ENCODE results near the gene BMERB1. TPM values are rescaled to one million over a fixed set of nuclear protein-coding genes. Genes with fewer than 3 reads are reported as not detected.

Gene BMERB1
- total RNA-seq, 4 donors from 2014 or later = 75.6 to 103 (median 92.9) TPM

DNA sequence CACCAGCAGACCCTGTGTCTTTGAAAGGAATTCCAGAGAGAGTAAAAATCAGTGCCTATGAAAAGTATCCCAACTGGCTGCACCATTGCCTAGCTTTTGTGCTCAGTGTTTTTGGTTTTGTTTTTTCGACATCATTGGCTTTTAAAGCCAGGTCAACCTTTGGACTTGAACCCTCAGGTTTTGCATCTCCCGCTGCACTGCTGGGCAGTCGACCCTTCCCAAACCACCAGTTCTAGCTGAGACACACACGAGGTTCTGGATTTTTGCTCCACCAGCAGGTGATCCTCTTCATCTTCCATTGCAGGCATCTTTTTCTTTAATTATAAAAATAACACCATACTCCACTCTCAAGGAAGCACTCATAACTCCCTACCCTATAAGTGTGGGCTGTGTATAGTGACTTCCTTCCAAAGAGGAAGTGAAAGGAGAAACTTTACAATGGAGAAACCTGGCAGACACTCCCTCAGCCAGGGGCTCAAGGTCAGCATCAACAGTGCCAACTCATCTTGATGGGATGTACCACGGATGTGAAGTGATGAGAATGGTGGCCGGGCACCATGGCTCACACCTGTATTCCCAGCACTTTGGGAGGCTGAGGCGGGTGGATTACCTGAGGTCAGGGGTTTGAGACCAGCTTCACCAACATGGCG lies 57.8 kb downstream of the BMERB1 start:
- TF ChIP-seq POLR2AphosphoS5 (IDR thresholded peaks at IDR 0.05) (no peak), CTCF (IDR thresholded peaks at IDR 0.05) (no peak), EP300 (IDR thresholded peaks at IDR 0.05) (no peak), POLR2A (IDR thresholded peaks at IDR 0.05; ENCODE audit: low read depth) (no peak)
- 81% methylated on average over 8 of the region's 8 CpGs for WGBS
- Histone ChIP-seq H3K27ac (replicated peaks in 1 of 4) (peak overlapping the region in 2 of 4 donors; percentile 34 to 68), H3K27me3 (no peaks in the 10 kb centered on the region), H3K4me1 (peaks cover 16 to 63% (median 52%) of the 10 kb centered on the region in 4 donors), H3K36me3 (no peaks in the 10 kb centered on the region), H3K9me3 (no peaks in the 10 kb centered on the region), H3K4me3 (no peak overlapping the region)
- DNase-seq (ENCODE audit: extremely low spot score) = no peak
- intact Hi-C loops (cut with DNase I) = no loop called here

- intact Hi-C loops (cut with DNase I) = no loop called here
- WGBS = 61% methylated on average over 9 of the region's 9 CpGs
- no peaks in the 10 kb centered on the region for H3K9me3 ChIP-seq
- peak overlapping the region; percentile 25 to 68 (median 46) for H3K27ac ChIP-seq (replicated peaks in 1 of 4)
- H3K4me3 ChIP-seq = no peak overlapping the region
- no peak for DNase-seq (ENCODE audit: extremely low spot score)
- no peaks in the 10 kb centered on the region for H3K27me3 ChIP-seq
- peaks cover 16 to 64% (median 45%) of the 10 kb centered on the region in 4 donors for H3K4me1 ChIP-seq
- no peaks in the 10 kb centered on the region for H3K36me3 ChIP-seq
- TF ChIP-seq EP300 (IDR thresholded peaks at IDR 0.05) (no peak), CTCF (IDR thresholded peaks at IDR 0.05) (no peak), POLR2AphosphoS5 (IDR thresholded peaks at IDR 0.05) (no peak), POLR2A (IDR thresholded peaks at IDR 0.05; ENCODE audit: low read depth) (no peak)
These were observed 59.2 kb downstream of the BMERB1 start for GRCh38 chr16:15493466-15494180.

DNA sequence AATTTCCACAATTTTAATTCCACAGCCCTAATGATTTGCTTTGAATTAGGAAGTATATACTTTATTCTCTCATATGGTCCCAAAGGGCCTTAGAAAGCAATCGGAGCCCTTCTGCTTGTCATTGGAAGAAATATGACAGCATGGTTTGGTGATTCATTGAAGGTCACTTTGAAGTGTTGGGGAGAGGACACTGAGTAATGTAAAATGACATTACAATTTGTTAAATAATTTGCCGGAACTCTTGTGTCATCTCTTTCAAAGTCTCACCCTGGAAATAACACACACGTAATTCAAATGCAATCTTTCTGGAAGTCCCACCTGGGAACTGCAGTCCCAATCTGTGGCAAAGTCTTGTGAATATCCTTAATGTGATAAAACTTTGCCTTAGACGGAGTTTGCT lies 59.8 kb downstream of the BMERB1 start:
- Histone ChIP-seq H3K27ac (replicated peaks in 1 of 4) (peak overlapping the region; percentile 25 to 68 (median 46)), H3K4me1 (peaks cover 12 to 62% (median 39%) of the 10 kb centered on the region in 4 donors), H3K4me3 (no peak overlapping the region), H3K27me3 (no peaks in the 10 kb centered on the region), H3K9me3 (no peaks in the 10 kb centered on the region), H3K36me3 (no peaks in the 10 kb centered on the region)
- intact Hi-C loops (cut with DNase I) = no loop called here
- WGBS = 42% methylated on average over 4 of the region's 4 CpGs
- no peak for DNase-seq (ENCODE audit: extremely low spot score)
- TF ChIP-seq POLR2AphosphoS5 (IDR thresholded peaks at IDR 0.05) (peak in 1 of 2 donors; percentile 59), POLR2A (IDR thresholded peaks at IDR 0.05; ENCODE audit: low read depth) (no peak), EP300 (IDR thresholded peaks at IDR 0.05) (peak; percentile 4)

- 98% methylated on average over 2 of the region's 2 CpGs for WGBS
- DNase-seq (ENCODE audit: extremely low spot score) = no peak
- H3K4me3 ChIP-seq = no peak overlapping the region
- intact Hi-C loops (cut with DNase I) = no loop called here
- no peak overlapping the region for H3K27ac ChIP-seq (replicated peaks in 1 of 4)
- no peaks in the 10 kb centered on the region for H3K27me3 ChIP-seq
- no peaks in the 10 kb centered on the region for H3K9me3 ChIP-seq
- no peak for TF ChIP-seq POLR2A (IDR thresholded peaks at IDR 0.05; ENCODE audit: low read depth)
- TF ChIP-seq EP300 (IDR thresholded peaks at IDR 0.05) = no peak
- no peak for TF ChIP-seq POLR2AphosphoS5 (IDR thresholded peaks at IDR 0.05)
- no peak for TF ChIP-seq CTCF (IDR thresholded peaks at IDR 0.05)
- no peaks in the 10 kb centered on the region for H3K36me3 ChIP-seq
- H3K4me1 ChIP-seq = peaks cover 3 to 46% (median 26%) of the 10 kb centered on the region in 4 donors
These were observed 61.5 kb downstream of the BMERB1 start for GRCh38 chr16:15495898-15496297.

GRCh38 chr16:15498427-15499175 lies 64.2 kb downstream of the BMERB1 start:
- Histone ChIP-seq H3K4me3 (no peak overlapping the region), H3K4me1 (peaks cover under 1 to 28% (median 17%) of the 10 kb centered on the region in 4 donors), H3K9me3 (no peaks in the 10 kb centered on the region), H3K27me3 (no peaks in the 10 kb centered on the region), H3K27ac (replicated peaks in 1 of 4) (peak overlapping the region in 2 of 4 donors; percentile 23 to 34), H3K36me3 (no peaks in the 10 kb centered on the region)
- TF ChIP-seq POLR2A (IDR thresholded peaks at IDR 0.05; ENCODE audit: low read depth) (no peak), POLR2AphosphoS5 (IDR thresholded peaks at IDR 0.05) (peak in 1 of 2 donors; percentile 22), CTCF (IDR thresholded peaks at IDR 0.05) (no peak), EP300 (IDR thresholded peaks at IDR 0.05) (no peak)
- 64% methylated on average over 2 of the region's 2 CpGs for WGBS
- no peak for DNase-seq (ENCODE audit: extremely low spot score)
- intact Hi-C loops (cut with DNase I) = no loop called here
